Measurements from ENCODE around the gene SPAG17.

Gene SPAG17

DNA sequence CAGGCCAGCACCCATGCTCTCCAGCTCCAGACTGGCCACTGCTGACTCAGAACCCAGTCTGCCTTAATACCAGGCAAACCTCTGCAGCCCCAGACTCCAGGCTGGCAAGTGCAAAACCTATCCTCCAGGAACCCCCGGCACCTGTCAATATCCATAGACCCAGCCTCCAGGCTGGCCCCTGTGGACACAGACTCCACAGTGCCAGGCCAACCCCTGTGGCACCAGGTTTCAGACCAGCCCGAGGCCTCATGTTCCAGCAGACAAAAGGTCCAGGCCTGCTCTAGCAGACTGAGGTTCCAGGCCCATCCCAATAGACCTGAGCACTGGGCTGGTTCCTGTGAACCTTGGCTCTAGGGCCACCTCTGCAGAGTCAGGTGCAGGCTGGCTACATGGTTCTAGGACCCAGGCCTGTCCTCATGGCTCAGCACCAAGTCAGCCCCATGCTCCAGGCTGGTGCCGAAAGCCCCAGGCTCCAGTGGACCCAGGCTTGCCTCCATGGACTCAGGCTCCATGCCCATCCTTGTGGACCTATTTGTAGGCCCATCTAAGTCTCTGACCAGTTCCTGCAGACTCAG, 137.3 kb downstream of the SPAG17 start:
- no peak for DNase-seq

DNA sequence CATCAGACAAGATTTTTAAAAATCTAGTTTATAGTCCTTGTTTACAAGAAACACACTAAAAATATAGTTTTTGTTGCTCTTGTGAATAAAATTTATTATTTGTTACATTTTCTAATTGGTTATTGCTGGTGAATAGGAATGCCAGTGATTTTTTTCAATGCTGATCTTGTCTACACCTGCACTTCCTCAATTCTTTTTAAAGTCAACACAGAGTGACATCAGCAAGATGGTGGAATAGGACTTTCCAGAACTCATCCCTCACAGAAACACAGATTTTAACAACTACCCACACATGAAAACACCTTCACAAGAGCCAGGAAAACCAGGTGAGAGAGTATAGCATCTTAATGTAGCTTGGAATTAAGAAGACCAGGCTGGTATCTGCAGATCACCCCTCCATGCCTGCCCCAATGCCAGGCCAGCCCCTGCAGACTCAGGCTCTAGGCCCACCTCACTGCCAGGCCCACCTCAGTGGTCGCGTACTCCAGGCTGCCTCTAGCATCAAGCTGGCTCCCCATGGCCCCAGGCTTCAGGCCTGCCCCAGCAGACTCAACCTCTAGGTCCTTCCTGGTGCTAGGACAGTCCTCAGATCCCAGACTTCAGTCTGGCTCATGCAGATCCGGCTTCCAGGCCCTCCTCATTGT, 137.9 kb downstream of the SPAG17 start:
- DNase-seq = no peak

DNA sequence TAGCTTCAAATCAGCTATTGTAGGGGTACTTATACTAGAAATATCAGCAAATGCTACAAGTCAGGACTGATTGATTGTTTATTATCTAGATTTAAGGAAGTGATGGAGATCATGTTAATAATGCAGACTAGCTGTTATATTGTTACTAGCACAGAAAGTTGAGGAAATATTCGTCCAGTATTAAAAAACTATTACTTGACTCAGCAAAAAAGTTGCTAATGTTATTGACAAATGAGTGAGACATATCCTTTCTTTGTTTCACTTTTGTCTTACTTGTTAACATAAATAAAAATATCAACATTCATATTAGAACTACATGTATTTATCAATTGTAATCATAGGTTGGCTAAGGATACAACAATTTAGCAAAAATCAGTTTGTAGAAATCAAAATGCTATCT, 141.4 kb downstream of the SPAG17 start:
- DNase-seq = no peak

DNA sequence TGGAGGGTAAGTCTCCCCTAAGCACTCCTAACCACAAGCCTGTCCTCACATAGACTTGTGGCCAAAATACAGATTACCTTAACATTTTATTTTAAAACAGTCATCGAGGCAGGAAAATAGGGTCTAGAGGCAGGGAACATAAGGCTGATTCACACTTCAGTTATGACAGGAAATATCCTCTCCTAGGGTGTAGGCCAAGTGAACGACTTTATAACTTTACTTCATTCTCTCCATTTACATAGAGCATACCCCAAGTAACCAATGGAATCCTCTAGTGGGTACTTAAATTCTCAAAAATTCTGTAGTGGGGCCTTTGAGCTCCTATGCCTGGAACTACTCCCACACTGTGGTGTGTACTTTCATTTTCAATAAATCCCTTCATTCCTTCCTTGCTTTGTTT, 142.5 kb downstream of the SPAG17 start:
- DNase-seq = no peak

DNA sequence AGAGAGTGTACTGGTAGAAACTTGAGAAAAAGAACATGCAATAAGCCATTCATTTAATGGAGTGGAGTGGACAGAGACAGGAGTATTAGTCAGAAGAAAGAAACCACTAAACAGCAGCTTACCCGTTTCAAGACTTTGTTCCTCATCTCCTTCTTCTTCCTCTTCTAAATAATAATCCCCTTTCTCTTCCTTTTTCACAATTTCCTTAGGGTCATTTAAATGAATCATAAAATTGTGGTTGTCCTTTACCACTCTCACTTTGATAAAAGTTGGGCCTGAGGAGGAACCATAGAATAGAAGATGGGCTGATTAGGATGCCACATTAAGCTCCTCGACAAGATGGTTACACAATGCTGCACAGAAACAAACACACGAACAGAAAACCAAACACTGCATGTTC, 145.9 kb downstream of the SPAG17 start:
- DNase-seq = no peak

DNA sequence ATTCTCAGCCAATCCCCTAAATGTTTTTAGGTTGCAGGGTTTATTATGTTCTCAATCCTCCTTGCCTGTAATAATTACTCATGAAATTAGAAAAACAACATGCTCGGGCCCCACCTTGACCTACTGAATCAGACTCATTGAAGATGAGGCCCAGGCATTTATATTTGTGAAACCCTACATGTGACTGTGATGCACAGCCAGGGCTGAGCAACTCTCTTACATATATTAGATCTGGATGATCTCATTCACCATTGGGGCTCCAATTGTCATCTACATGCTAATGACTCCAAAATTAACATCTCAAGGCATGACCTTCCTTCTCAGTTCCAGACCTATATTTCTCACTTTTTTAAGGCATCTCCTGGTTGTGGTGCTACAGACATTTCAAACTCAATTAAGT, 152.1 kb downstream of the SPAG17 start:
- DNase-seq = no peak

DNA sequence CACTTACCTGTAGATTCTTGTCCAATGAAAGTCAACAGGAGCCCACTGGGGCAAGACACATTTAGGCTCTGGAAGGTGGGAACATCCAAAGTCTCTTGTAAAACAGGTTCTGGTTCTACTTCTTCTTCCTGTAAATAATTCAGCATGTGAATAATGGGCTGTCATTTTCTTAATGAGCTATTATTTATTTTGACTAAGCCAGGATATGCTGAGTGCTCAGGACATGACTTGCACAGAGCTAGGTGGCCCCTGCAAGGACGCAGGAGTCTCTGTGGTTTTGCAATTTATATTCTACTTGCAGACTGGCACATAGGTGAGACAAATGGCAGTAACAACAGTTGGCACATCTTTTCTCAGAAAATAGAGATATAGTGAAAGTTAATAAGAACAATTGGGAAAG, 156.8 kb downstream of the SPAG17 start:
- DNase-seq = no peak

DNA sequence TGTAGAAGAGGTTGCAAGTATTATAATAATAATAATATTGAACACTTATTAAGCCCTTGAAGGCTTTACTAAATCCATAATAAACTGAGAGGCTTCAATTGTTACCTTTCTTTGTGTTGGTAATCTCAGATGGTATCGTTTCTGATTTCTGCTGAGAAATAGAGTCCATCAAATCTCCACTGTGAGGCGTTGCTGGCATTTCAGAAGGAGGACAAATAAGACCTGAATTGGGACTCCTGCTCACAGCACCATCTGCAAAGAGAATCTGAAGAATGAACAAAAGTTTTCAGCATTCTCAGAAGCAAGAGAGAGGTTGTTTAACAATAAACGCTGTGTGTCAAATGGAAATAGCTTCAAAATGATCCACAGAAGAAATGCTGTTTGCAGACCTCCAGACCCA, 161.8 kb downstream of the SPAG17 start:
- no peak for DNase-seq

DNA sequence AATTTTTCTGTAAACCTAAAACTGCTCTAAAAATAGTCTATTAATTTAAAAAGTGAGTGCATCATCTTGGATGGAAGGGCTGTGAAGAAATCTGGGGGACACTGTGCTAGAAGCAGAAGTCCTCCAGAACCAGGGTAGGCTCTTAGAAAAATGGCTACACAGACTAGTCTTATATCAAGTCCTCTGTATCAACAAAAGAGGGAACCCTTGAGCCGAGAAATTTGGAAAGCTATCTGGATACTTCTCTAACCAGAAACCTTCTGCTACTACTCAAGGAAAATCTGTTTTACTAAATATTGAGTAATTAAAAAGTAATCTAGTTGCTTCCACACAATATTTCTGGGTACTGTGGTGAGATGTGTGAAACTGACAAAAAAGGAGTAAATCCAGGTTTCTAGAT, 163.4 kb downstream of the SPAG17 start:
- DNase-seq = no peak

DNA sequence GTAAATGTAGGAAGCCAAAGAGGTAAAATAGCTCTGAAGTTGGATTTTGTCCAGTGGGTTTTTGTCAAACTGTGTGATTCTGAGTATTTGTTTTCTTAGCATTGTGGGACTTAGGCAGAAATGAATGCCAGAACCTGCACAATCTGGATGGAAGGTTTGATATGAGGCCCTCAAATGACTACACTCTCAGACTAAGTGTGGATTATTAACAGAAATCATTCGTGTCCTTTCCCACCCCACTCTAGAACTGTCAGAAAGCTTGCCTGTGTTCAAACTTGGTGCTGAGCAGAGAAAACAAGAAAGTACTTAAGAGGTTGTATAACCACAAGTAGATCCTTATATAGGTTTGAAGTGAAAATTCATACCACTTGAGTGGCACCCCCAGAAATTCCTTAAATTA, 167.0 kb downstream of the SPAG17 start:
- no peak for DNase-seq

DNA sequence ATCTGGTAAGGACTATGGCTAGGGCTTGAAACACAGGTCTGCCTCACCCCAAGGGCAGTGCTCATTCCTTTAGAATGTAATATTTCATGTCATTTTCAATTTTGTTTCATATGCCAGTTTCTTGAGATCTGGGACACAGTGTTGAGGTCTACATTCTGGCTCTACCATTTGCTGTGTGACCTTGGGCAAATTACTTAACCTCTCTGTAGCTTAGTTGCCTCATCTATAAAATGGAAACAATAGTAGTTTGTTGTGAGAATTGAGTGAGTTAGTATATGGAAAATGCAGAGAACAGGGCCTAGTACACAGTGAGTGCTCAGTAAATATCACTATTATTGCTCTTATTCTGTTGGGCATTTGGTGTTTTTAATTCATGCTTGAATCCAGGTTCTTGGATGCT, 171.1 kb downstream of the SPAG17 start:
- no peak for DNase-seq

DNA sequence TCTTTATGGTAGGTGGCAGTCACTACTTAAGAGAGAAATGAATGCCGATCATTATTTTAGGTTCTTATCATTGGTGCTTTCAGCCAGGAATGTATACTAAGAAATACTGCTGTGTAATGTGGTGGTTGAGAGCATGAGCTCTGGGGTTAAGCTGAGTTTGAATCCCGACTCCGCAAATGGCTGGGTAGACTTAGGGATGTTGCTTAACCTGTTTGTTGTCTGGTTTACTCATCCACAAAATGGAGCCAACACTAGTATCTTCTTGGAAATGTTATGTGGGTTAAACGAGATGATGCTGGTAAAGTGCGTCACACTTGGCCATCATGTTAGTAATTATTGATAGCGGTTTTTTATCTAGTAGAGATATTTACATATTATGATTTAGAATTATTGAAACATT, 171.7 kb downstream of the SPAG17 start:
- DNase-seq = no peak

DNA sequence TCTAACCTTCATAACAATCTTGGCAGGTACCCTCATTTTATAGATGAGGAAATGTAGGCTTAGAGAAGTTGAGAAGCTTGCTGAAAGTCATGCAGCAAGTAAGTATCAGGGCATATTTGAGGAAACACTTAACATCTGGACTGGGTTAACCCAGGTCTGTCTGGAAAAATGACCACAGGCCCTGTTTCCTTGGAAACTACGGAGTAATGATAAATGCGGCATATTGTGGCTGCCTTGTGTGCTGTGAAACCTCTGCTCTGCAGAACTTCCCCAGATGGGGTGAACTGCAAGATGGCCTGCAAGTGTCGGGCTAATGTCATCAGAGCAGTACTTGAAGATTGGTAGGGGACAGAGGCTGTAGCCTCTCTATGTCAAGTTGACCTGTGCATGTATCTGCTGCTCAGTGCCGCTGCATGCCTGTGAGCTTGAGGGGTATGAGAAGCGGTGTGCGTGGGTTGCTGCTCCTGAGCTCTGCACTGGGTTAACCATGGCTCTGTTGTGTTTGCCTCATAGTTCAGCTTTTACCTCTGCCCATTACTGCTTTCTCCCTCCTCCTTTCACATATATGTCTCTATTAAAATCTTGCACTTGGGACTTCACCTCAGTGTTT, 172.4 kb downstream of the SPAG17 start:
- DNase-seq = no peak

DNA sequence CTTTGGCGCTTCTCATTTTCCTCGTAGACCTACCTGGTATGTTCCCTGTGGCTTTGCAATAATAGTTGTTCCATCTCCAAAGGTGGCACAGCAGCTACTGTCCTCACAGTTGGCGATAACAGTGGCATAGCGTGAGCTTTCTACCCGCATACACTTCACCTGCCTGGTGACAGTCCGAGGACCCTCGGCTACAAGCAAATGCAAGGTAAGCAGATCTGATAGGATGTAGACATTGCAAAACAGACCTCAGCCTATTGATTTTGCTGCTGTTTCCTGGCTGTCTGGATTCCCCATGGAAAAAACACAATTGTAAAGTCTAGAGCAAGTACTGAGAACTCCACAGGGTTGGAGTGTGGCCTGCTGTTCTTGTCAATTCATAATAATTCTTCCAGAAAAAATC, 177.0 kb downstream of the SPAG17 start:
- DNase-seq = no peak

DNA sequence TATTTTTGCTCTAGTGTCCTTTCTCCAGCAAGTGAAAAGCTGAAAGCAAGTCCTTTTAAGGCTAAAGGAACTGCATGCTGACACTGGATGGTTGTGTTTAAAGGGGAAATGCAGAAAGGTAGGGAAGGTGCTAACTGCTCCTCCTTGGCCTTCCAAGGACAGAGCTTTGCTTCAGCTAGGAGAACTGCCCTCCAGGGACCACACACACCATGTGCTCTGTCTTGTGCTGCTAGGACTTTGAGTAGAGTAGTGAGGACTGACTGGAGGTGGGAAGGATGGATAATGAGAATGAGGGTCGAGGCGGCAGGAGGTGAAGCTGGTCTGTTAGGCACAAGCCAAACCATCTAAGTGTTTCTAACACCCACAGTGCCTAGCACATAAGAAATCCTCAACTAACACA, 177.6 kb downstream of the SPAG17 start:
- no peak for DNase-seq

DNA sequence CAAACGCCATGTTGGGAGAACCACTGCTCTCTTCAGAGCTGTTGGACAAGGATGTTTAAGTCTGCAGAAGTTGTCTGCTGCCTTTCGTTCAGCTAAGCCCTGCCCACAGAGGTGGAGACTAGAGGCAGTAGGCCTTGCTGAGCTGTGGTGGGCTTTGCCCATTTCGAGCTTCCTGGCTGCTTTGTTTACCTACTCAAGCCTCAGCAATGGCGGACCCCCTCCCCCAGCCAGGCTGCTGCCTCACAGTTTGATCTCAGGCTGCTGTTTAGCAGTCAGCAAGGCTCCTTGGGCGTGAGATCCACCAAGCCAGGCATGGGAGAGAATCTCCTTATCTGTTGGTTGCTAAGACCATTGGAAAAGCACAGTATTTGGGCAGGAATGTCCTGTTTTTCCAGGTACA, 180.7 kb downstream of the SPAG17 start:
- no peak for DNase-seq

DNA sequence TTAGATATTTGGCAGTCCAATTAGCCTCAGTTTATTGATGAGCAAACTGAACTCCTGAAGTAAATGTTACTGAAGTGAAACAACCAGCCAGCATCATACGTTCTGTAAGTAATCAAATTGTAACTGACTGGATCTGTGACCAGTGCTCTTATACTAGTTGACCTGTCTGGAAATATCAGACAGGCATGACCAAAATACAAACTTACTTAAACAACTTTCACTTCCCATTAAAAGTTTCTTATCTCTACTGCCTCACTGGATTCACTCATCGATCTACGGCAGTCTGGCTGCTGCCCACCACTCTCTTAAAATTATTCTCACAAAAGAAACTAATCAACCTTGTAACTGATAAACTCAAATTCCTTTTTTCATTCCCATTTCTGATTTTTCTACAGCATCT, 199.1 kb downstream of the SPAG17 start:
- DNase-seq = no peak

DNA sequence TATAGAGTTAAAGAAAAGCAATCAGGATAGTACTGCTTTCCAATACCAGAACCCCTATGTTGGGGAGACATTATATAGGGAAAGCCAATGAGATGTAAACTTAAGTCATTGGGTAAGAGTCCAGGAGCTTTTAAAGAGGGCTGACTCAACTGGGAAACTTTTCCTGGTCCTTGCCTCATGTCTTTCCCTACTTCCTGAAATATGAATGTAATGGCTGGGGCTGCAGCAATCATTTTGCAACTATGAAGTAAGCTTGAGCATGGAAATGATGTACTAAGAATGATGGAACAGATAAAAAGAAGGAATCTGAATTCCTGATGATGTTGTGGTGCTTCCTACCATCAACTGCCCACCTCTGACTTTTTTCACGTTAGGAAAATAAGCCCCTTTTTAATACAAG, 199.8 kb downstream of the SPAG17 start:
- no peak for DNase-seq

DNA sequence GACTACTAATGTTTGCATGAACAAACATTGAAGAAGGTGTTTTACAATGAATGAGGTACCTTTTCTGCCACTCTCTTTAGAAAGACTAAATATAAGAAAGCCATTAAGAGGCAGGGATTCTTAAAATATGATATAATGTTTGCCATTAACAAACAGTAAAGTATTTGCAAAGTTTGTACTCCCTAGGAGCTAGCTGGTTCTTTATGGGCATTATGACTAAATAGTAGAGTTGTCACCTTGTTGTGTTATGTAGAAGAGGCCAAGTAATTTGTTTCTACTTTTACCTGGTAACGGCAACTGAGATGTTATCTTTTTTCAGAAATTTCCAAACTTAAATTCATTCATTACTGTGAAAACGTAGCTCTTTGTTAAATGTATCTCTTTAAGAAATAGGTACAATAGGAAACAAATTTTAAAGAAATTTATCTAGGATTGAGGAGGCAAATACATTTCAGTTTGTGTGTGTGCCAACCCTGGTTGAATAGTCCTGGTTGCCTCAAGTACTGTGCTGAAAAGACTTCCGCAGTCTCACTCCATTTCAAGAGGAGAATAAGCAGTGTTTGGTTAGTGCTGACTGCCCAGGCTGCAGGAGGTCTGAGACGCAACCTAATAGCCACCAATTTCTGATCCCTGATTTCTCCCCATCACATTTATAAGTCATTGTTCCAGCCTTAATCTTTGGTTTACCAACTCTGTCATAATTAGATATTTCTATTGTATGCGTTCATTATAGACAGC, 203.4 kb downstream of the SPAG17 start:
- DNase-seq = no peak

DNA sequence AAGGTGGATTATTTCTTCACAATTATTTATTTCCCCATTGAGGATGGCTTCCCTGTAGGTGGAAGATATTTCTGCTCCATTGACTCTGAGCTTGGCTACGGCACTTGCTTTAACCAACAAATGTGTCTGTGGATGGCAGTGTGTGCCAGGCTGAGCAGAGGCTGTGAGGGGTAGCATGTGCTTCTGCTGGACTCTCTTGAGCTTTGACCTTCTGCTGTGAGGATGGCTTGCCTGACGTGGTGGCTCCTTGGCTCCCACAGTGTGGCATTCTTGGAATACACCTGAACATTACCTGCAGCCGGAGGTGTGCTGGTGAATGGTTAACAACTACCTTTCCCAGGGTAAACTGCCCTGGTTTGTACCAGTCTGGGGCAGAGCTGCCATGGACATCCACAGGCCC, 208.6 kb downstream of the SPAG17 start:
- no peak for DNase-seq

DNA sequence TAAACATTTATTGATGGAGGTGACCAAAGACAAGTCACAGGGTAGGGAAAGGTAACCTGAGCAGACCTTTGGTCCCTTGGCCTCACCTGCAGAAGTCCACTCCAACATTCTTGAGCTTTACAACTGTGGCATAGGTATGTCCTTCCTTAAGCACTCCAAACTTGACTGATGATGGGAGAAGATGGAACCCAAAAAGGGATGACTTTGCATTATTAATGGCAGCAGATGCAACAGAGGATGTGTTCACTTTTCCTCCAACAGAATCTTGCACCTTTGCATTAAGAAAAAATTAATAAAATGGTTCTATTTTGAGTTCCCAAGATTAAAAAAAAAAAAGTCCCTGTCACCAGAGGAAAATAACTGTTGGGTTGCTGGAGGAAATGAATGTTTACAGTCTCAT, 213.3 kb downstream of the SPAG17 start:
- DNase-seq = no peak

DNA sequence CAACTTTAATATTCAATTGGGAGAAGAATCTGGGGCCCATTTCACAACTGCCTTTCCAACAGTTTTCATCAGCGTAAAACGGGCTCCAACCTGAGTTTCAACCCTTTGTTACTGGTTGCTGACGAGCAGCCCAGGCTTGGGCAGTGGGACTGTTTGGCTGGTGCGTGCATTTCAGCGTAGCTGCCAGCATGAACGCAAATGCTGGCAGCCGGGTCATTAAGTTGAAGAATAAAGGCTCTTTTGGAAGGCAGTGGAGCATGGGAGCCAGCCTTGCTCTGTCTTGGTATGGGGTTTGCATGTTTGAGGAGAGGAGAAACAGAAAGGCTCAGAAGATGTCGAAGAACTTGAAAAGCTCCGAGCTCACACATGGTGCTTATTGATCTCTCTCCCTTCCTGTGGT, 214.8 kb downstream of the SPAG17 start:
- DNase-seq = no peak

DNA sequence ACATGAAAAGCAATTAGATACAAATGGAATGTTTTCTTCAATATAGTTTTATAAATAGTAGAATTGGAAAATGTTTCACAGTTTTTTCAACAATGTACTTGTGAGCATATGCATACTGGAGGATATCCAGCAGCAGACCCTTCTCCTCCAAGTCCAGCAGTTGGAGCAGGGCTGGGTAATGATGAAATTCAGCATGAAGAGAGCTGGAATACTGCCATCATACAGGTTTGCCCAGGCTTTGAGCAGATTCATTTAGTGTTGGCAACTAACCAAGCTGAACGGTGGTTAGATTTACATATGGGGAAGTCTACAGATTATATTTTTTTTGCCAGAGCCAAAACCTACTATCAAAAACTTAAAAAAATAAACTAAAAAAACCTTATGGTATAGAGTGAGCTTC, 217.1 kb downstream of the SPAG17 start:
- no peak for DNase-seq

DNA sequence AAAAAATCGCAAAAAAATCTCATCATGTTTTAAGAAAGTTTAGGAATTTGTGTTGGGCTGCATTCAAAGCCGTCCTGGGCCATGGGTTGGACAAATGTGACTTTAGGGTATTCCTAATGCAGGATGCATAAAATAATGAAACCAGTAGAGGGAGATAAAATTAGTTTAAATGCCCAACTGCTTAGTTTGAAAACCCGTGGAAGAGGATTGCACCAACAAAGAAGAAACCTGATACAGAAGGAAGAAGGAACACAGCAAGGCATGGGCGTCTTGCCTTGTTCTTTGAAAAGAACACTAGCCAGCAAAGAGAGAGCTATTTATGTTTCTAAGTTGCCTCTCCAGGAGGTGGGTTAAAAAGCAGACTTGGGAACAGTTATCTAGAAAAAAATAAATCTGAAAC, 217.6 kb downstream of the SPAG17 start:
- DNase-seq = no peak
